Dermis lymphatic vessel endothelial cell (primary cell): ENCODE measurements around the gene FPR2. TPM values are rescaled to one million over a fixed set of nuclear protein-coding genes. Genes with fewer than 3 reads are reported as not detected.

Experiments used
- total RNA-seq: library from RNA; depleted of rRNA; stranded (reverse); fragments of >200 nt; gene quantifications from 2 replicates; pipeline ENCODE4 v1.2.1, GENCODE V29; 2014

Gene FPR2
- not detected in 2 replicates for total RNA-seq

GRCh38 chr19:51760697-51761356 lies at the start of gene FPR2:
Gene FPR2, plus strand, starts transcription at chr19:51761180. Its CDS starts 7,479 bp downstream, at chr19:51768659.

GRCh38 chr19:51751655-51752054 lies 9.3 kb upstream of the FPR2 start, which contains the start of gene FPR1:
Gene FPR1, minus strand, starts transcription at chr19:51751878. Its CDS starts 4,884 bp downstream, at chr19:51746994.

GRCh38 chr19:51794885-51795490 lies 34.0 kb downstream of the FPR2 start, which contains the start of gene FPR3:
Gene FPR3, plus strand, starts transcription at chr19:51795157. Its CDS starts 28,592 bp downstream, at chr19:51823749.

Other genes starting within 250 kb of the FPR2 start
- not detected in 2 replicates for gene SIGLEC6, start 229.5 kb upstream of the FPR2 start, total RNA-seq
- gene ZNF175, start 189.9 kb upstream of the FPR2 start, total RNA-seq = 3.5 and 4.5 TPM in 2 replicates
- not detected in 2 replicates for gene SIGLEC5, start 130.8 kb upstream of the FPR2 start, total RNA-seq
- not detected in 2 replicates for gene SIGLEC14, start 114.4 kb upstream of the FPR2 start, total RNA-seq
- 4.8 and 6.4 TPM in 2 replicates for gene SPACA6, start 67.8 kb upstream of the FPR2 start, total RNA-seq
- under 0.01 TPM in 1 of 2 replicates, not detected in the other for gene HAS1, start 37.2 kb upstream of the FPR2 start, total RNA-seq
- not detected in 2 replicates for gene FPR1, start 9.3 kb upstream of the FPR2 start, total RNA-seq
- under 0.01 and 0.09 TPM in 2 replicates for gene FPR3, start 34.0 kb downstream of the FPR2 start, total RNA-seq
- 3.1 and 4.2 TPM in 2 replicates for gene ZNF577, start 126.8 kb downstream of the FPR2 start, total RNA-seq
- gene ZNF649, start 143.8 kb downstream of the FPR2 start, total RNA-seq = 7.4 and 11.0 TPM in 2 replicates
- 8.5 and 10.5 TPM in 2 replicates for gene ZNF613, start 166.3 kb downstream of the FPR2 start, total RNA-seq
- gene ZNF350, start 225.7 kb downstream of the FPR2 start, total RNA-seq = 11.2 and 13.0 TPM in 2 replicates
- 11.5 and 18.3 TPM in 2 replicates for gene ZNF615, start 247.0 kb downstream of the FPR2 start, total RNA-seq